Skeletal muscle cell (primary cell): Measurements from ENCODE around the gene LTBP2.
"Not testable (repeated sequence)": the region's sequence is repeated elsewhere in the genome, so short reads cannot be mapped to it uniquely, and the experiment has no call there.

ENCODE experiments used
- DNase-seq: peaks from one replicate; pipeline ENCODE4 v3.0.0-alpha.2; 2010; ENCODE audit warnings: low read depth
- H3K4me3 ChIP-seq: 2 replicates; pipeline ENCODE4 v1.5.1; 2011; ENCODE audit warnings: low read depth, mild to moderate bottlenecking, control low read depth, low read length, moderate library complexity

LTBP2 gene

GRCh38 chr14:74541225-74541624, 70.8 kb downstream of the LTBP2 start:
- no peak for DNase-seq
- H3K4me3 ChIP-seq: no peak overlapping the region

GRCh38 chr14:74539503-74539902, 72.5 kb downstream of the LTBP2 start:
- DNase-seq: no peak
- no peak overlapping the region for H3K4me3 ChIP-seq

- H3K4me3 ChIP-seq: no peak overlapping the region
- DNase-seq: no peak
These were observed 73.3 kb downstream of the LTBP2 start for GRCh38 chr14:74538411-74539391.

GRCh38 chr14:74536336-74536735, 75.7 kb downstream of the LTBP2 start:
- not testable (repeated sequence) for H3K4me3 ChIP-seq, DNase-seq

- no peak overlapping the region for H3K4me3 ChIP-seq
- no peak for DNase-seq
These were observed 76.2 kb downstream of the LTBP2 start for GRCh38 chr14:74535756-74536325.

- H3K4me3 ChIP-seq: no peak overlapping the region
- DNase-seq: no peak
These were observed 78.5 kb downstream of the LTBP2 start for GRCh38 chr14:74533576-74533975.

- H3K4me3 ChIP-seq: no peak overlapping the region
- no peak for DNase-seq
These were observed 79.8 kb downstream of the LTBP2 start for GRCh38 chr14:74532246-74532645.

GRCh38 chr14:74531467-74531866, 80.6 kb downstream of the LTBP2 start:
- no peak for DNase-seq
- H3K4me3 ChIP-seq: no peak overlapping the region

GRCh38 chr14:74531006-74531405, 81.0 kb downstream of the LTBP2 start:
- no peak for DNase-seq
- no peak overlapping the region for H3K4me3 ChIP-seq

- DNase-seq: no peak
- H3K4me3 ChIP-seq: no peak overlapping the region
These were observed 83.2 kb downstream of the LTBP2 start for GRCh38 chr14:74528886-74529285.

- no peak for DNase-seq
- H3K4me3 ChIP-seq: no peak overlapping the region
These were observed 83.6 kb downstream of the LTBP2 start for GRCh38 chr14:74528406-74528805.

GRCh38 chr14:74527736-74528280, 84.2 kb downstream of the LTBP2 start:
- no peak overlapping the region for H3K4me3 ChIP-seq
- DNase-seq: no peak

- H3K4me3 ChIP-seq: no peak overlapping the region
- no peak for DNase-seq
These were observed 85.0 kb downstream of the LTBP2 start for GRCh38 chr14:74526854-74527585.

GRCh38 chr14:74525361-74525851, 86.6 kb downstream of the LTBP2 start:
- no peak overlapping the region for H3K4me3 ChIP-seq
- no peak for DNase-seq

GRCh38 chr14:74524812-74525135, 87.3 kb downstream of the LTBP2 start:
- no peak for DNase-seq
- H3K4me3 ChIP-seq: no peak overlapping the region

- H3K4me3 ChIP-seq: no peak overlapping the region
- no peak for DNase-seq
These were observed 87.8 kb downstream of the LTBP2 start for GRCh38 chr14:74524076-74524811.

GRCh38 chr14:74522740-74523139, 89.3 kb downstream of the LTBP2 start:
- H3K4me3 ChIP-seq: no peak overlapping the region
- no peak for DNase-seq

- H3K4me3 ChIP-seq: no peak overlapping the region
These were observed 90.3 kb downstream of the LTBP2 start for GRCh38 chr14:74521756-74522155.

GRCh38 chr14:74519316-74520074, 92.5 kb downstream of the LTBP2 start:
- no peak overlapping the region for H3K4me3 ChIP-seq
- no peak for DNase-seq

More at GRCh38 chr14:74521756-74522155, 90.3 kb downstream of the LTBP2 start:
- DNase-seq: no peak
